Adrenal gland (tissue), 5 donors: ENCODE measurements around the gene BCAR1.
"Not testable (repeated sequence)": the region's sequence is repeated elsewhere in the genome, so short reads cannot be mapped to it uniquely, and the experiment has no call there.

Source experiments
- CTCF ChIP-seq, 6 experiments: fragments of 450-650 bp in 4 of 6; fragments of 200-600 bp in 2 of 6; sonication (generic) in 1 of 6; IDR thresholded peaks; 1 replicate in 5 of 6; 2 replicates in 1 of 6; pipeline versions ENCODE4 v1.5.1 to v1.8.0; 2016 to 2021; ENCODE audit warnings: antibody characterized with exemption in 6 of 6, mild to moderate bottlenecking in 2 of 6, moderate library complexity in 1 of 6
- POLR2A ChIP-seq, 2 donors: fragments of 450-650 bp; IDR thresholded peaks; one replicate each; pipeline ENCODE4 v1.6.1; 2017; ENCODE audit warnings: antibody characterized with exemption in 2 of 2, mild to moderate bottlenecking in 2 of 2, moderate library complexity in 1 of 2
- donor health status: DM: no; HTN: no; CAD: no.

GRCh38 chr16:75209514-75209913, 41.9 kb downstream of the BCAR1 start:
- not testable (repeated sequence) for TF ChIP-seq POLR2A, CTCF (IDR thresholded peaks at IDR 0.05)
